OCI-LY3 (cell line): ENCODE data around the gene SNX25.

ENCODE experiments used
- H2AFZ ChIP-seq: fragments of 200-600, 300-600 bp; shearing (Covaris generic); 2 replicates; pipeline ENCODE4 v1.6.0; 2014; ENCODE audit warnings: antibody characterized with exemption, low read depth, low read length
- H3K27ac ChIP-seq: fragments of 200-600, 300-600 bp; sonication (generic); 2 replicates; pipeline ENCODE4 v1.5.1; 2014; ENCODE audit warnings: mild to moderate bottlenecking, low read length, moderate library complexity, mixed read lengths
- H3K27me3 ChIP-seq: fragments of 200-600, 300-600 bp; sonication (generic); 2 replicates; pipeline ENCODE4 v1.6.1; 2014; ENCODE audit warnings: low read depth, low read length, mixed read lengths
- H3K36me3 ChIP-seq: fragments of 200-600, 300-600 bp; sonication (generic); replicated peaks from 2 replicates; pipeline ENCODE3; 2014; ENCODE audit warnings: low read depth, low read length, mixed read lengths
- H3K4me1 ChIP-seq: fragments of 300-600, 200-600 bp; sonication (generic); 2 replicates; pipeline ENCODE4 v1.6.1; 2014; ENCODE audit warnings: low read length, mixed read lengths
- H3K4me2 ChIP-seq: fragments of 200-600, 300-600 bp; sonication (generic); 2 replicates; pipeline ENCODE4 v1.6.1; 2014; ENCODE audit warnings: low read length, mixed read lengths
- H3K4me3 ChIP-seq: fragments of 300-600, 200-600 bp; sonication (generic); 2 replicates; pipeline ENCODE4 v1.5.1; 2014; ENCODE audit warnings: antibody characterized with exemption, mild to moderate bottlenecking, low read length, moderate library complexity
- H3K79me2 ChIP-seq: fragments of 300-600, 200-600 bp; shearing (Covaris generic); 2 replicates; pipeline ENCODE4 v1.6.1; 2014; ENCODE audit warnings: mild to moderate bottlenecking, low read length, mixed read lengths
- H3K9ac ChIP-seq: fragments of 300-600, 200-600 bp; shearing (Covaris generic); 2 replicates; pipeline ENCODE4 v1.6.0; 2014; ENCODE audit warnings: mild to moderate bottlenecking, low read length, moderate library complexity
- H3K9me3 ChIP-seq: fragments of 200-600, 300-600 bp; shearing (Covaris generic); 2 replicates; pipeline ENCODE4 v1.6.1; 2014; ENCODE audit warnings: low read length, mixed read lengths; ENCODE audit not compliant: insufficient read depth
- H4K20me1 ChIP-seq: fragments of 200-600, 300-600 bp; sonication (generic); 2 replicates; pipeline ENCODE4 v1.6.1; 2016; ENCODE audit warnings: low read length, mixed read lengths; ENCODE audit not compliant: insufficient read depth
- CTCF ChIP-seq: fragments of 200-600, 300-600 bp; sonication (generic); IDR thresholded peaks from 2 replicates; pipeline ENCODE4 v1.5.1; 2014; ENCODE audit warnings: antibody characterized with exemption, low read length, low read depth
- EZH2phosphoT487 ChIP-seq: fragments of 200-600 bp; shearing (Covaris generic); IDR thresholded peaks from 2 replicates; pipeline ENCODE4 v1.6.1; 2018; ENCODE audit warnings: antibody characterized with exemption, mixed run types, low read depth

Gene SNX25

DNA sequence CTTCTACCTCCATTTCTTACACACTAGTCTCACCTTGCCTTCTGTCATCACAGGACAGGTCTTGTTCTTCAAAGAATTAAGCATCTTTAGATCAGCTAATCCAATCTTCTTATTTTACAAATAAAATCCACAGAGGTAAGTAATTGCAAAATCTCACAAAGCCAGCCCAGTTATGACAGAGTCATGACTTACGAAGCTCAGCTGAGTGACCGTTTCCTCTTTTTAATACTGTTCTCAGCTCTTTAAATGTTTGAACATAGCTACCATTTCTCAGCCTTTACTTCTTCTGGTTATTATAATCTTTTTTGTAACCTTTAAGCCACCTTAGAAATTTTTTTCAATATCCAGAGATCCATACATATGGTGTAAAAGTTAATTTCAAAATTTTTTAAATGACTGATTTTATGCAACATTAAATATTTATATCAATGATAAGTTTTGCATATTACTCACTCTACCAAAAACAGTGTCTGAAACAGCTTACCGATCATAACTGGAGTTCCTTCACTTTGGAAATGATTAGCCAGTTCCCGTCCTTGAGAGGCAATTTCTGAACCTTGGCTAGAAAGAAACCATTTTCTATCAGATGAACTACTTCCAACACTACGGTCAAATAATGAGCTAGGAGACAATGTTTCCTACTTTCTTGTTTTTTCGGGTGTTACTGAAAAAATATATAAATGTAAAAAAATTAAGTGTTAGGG, 196.1 kb downstream of the SNX25 start:
- Histone ChIP-seq H3K4me1 (peaks cover 18% of the 10 kb centered on the region), H2AFZ (no peak overlapping the region), H3K27me3 (no peaks in the 10 kb centered on the region), H3K36me3 (peaks cover 4% of the 10 kb centered on the region), H3K9me3 (no peaks in the 10 kb centered on the region), H3K9ac (0 out of 2 replicates have a peak overlapping the region, but pooled peaks have one; percentile 39), H3K4me3 (0 out of 2 replicates have a peak overlapping the region, but pooled peaks have one; percentile 18), H4K20me1 (no peaks in the 10 kb centered on the region), H3K4me2 (peak overlapping the region; percentile 54), H3K79me2 (no peaks in the 10 kb centered on the region), H3K27ac (peak overlapping the region; percentile 81)
- TF ChIP-seq CTCF: no peak
- TF ChIP-seq EZH2phosphoT487: no peak

DNA sequence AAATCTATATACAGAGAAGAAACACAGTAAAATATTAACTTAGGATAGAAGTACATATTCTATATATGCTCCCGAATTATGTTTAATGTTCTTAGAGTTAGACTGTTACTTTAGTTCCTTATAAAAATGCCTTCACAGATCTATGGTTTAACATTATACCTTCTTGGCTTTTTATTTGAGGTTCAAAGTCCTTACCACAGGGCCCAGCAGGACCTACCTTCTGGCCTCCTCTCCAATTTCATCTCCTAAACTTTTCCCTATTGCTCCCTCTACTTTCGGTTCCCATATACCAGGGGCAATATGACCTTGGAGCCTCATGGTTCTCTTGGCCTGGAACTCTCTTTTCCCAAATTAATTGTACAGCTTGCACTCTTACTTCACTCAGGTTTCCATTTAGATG, 199.0 kb downstream of the SNX25 start:
- H3K9ac ChIP-seq: no peak overlapping the region
- no peaks in the 10 kb centered on the region for H3K9me3 ChIP-seq
- H4K20me1 ChIP-seq: no peaks in the 10 kb centered on the region
- no peak overlapping the region for H3K27ac ChIP-seq
- peaks cover 18% of the 10 kb centered on the region for H3K4me1 ChIP-seq
- TF ChIP-seq CTCF (no peak), EZH2phosphoT487 (no peak)
- no peaks in the 10 kb centered on the region for H3K36me3 ChIP-seq
- no peak overlapping the region for H2AFZ ChIP-seq
- H3K4me3 ChIP-seq: no peak overlapping the region
- no peaks in the 10 kb centered on the region for H3K79me2 ChIP-seq
- H3K27me3 ChIP-seq: no peaks in the 10 kb centered on the region
- no peak overlapping the region for H3K4me2 ChIP-seq

DNA sequence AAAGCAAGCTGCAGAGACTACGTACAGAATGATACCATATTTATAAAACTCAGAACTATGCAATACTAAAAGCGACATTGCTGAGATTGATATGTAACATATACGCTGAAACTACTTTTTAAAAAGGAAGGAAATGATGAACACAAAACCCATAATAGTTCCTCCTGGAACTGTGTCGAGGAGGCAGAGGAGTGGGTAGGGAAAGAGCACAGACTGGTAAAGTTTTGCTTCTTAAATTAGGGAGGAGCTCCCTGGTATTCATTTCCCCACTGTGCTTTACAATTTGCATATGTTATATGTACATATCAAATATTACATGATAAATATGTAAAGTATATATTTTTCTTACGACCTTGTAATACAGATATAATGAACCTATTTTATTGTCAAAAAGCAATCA, 202.5 kb downstream of the SNX25 start:
- no peak overlapping the region for H2AFZ ChIP-seq
- TF ChIP-seq EZH2phosphoT487 (no peak), CTCF (no peak)
- no peak overlapping the region for H3K4me3 ChIP-seq
- no peaks in the 10 kb centered on the region for H3K79me2 ChIP-seq
- H3K36me3 ChIP-seq: no peaks in the 10 kb centered on the region
- H3K27ac ChIP-seq: no peak overlapping the region
- H3K9ac ChIP-seq: no peak overlapping the region
- H3K4me2 ChIP-seq: no peak overlapping the region
- H4K20me1 ChIP-seq: no peaks in the 10 kb centered on the region
- H3K9me3 ChIP-seq: no peaks in the 10 kb centered on the region
- no peaks in the 10 kb centered on the region for H3K4me1 ChIP-seq
- H3K27me3 ChIP-seq: no peaks in the 10 kb centered on the region

- Histone ChIP-seq H3K36me3 (no peaks in the 10 kb centered on the region), H3K9ac (no peak overlapping the region), H3K27me3 (no peaks in the 10 kb centered on the region), H3K4me2 (no peak overlapping the region), H3K4me3 (no peak overlapping the region), H2AFZ (no peak overlapping the region), H3K4me1 (no peaks in the 10 kb centered on the region), H4K20me1 (no peaks in the 10 kb centered on the region), H3K9me3 (no peaks in the 10 kb centered on the region), H3K27ac (no peak overlapping the region), H3K79me2 (no peaks in the 10 kb centered on the region)
- TF ChIP-seq CTCF (no peak), EZH2phosphoT487 (no peak)
These were observed 203.0 kb downstream of the SNX25 start for GRCh38 chr4:185412412-185412811.
